Colonic mucosa (tissue), 4 donors: Measurements from ENCODE around the gene KPNA6. TPM values are rescaled to one million over a fixed set of nuclear protein-coding genes. Genes with fewer than 3 reads are reported as not detected.

Source experiments
- DNase-seq: peaks from one replicate; pipeline ENCODE4 v3.0.0-alpha.2; 2020
- H3K27ac ChIP-seq: fragments of 200-600 bp; one replicate; pipeline ENCODE4 v1.8.0; 2021
- H3K27me3 ChIP-seq: fragments of 200-600 bp; one replicate; pipeline ENCODE4 v1.8.0; 2021
- H3K36me3 ChIP-seq: fragments of 200-600 bp; one replicate; pipeline ENCODE4 v1.8.0; 2021
- H3K4me1 ChIP-seq: fragments of 200-600 bp; one replicate; pipeline ENCODE4 v1.8.0; 2021; ENCODE audit warnings: mild to moderate bottlenecking
- H3K4me3 ChIP-seq: fragments of 200-600 bp; one replicate; pipeline ENCODE4 v1.8.0; 2021
- H3K9ac ChIP-seq, 2 donors: one replicate each; pipeline ENCODE4 v1.7.0; 2013; ENCODE audit warnings: control low read depth in 2 of 2, low read depth in 2 of 2, low read length in 2 of 2
- H3K9me3 ChIP-seq: fragments of 200-600 bp; one replicate; pipeline ENCODE4 v1.8.0; 2021
- intact Hi-C: fragments of 100-400 bp; cut with DNase I; formaldehyde crosslinking; loops from one replicate; pipeline ENCODE4 v1.14.1; 2022
- total RNA-seq, 2 donors: library from RNA; stranded (reverse); fragmentation: NEBNext Ultra II Directional in 1 of 2; extraction: Animal tissue kit (Norgen Biotek cat#: 25700) in 1 of 2; gene quantifications; one replicate each; pipeline ENCODE4 v1.2.1, GENCODE V29; 2021
- TF ChIP-seq, protein P1 (sequence below): fragments of 200-600 bp; IDR thresholded peaks from one replicate; pipeline ENCODE4 v1.8.0; 2022; ENCODE audit warnings: antibody characterized with exemption, mild to moderate bottlenecking
- donor health status: healthy.
- donor health status: DM: no; HTN: no; CAD: no.
- donor health status: DM: no; HTN: no; CAD: no.

Gene KPNA6
- total RNA-seq, 2 donors from 2014 or later = 56.7 to 66.9 TPM

DNA sequence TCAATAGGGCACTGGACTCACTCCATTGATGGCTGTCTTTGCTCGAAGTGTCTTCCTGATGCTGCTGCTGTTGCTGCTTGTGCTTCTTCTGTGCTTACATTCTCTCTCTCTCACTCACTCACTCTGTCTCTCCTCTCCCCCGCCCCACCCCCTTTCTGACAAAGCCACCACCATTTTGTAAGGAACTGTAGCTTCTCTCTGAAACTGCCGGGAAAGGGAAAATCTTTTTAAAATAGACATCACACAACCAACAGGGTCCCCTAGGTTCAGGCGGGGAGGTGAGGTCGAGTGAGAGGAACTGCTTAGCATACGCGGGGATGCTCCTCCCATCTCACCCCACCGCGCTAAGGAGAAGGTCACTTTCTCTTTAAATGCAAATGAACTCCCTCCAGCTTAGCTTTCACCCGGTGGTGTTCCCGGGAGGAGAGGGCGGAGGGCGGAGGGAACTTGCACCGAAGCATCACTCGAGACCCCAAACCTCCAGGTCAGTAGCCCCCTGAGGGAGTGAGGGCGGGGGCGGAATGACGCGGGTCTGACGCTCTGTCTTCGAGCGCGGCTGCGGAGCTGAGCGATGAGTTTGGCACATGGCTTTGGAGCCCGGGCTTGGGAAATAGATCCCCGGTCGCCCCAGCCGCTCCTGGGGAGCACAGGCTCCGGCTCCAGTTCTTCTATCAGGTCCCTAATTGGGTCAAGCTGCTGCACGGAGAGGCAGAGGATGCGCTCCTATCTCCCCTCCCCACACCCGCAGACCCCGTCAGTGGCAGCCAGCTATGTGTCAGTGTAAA, 92.6 kb downstream of the KPNA6 start, which contains the start of gene CCDC28B:
CCDC28B (plus strand) TSS at position 370 of the 785 bp plus-strand sequence. CDS start 1,341 bp downstream, outside the sequence.
- Histone ChIP-seq H3K36me3 (peaks cover 10% of the 10 kb centered on the region), H3K4me1 (peaks cover 3% of the 10 kb centered on the region), H3K27me3 (no peaks in the 10 kb centered on the region), H3K9me3 (no peaks in the 10 kb centered on the region), H3K4me3 (peak within 1 kb of the TSS; percentile 60), H3K27ac (peak within 1 kb of the TSS; percentile 69), H3K9ac (peak within 1 kb of the TSS; percentile 65 to 67)
- peak; percentile 64 for DNase-seq
- TF ChIP-seq, protein P1, sequence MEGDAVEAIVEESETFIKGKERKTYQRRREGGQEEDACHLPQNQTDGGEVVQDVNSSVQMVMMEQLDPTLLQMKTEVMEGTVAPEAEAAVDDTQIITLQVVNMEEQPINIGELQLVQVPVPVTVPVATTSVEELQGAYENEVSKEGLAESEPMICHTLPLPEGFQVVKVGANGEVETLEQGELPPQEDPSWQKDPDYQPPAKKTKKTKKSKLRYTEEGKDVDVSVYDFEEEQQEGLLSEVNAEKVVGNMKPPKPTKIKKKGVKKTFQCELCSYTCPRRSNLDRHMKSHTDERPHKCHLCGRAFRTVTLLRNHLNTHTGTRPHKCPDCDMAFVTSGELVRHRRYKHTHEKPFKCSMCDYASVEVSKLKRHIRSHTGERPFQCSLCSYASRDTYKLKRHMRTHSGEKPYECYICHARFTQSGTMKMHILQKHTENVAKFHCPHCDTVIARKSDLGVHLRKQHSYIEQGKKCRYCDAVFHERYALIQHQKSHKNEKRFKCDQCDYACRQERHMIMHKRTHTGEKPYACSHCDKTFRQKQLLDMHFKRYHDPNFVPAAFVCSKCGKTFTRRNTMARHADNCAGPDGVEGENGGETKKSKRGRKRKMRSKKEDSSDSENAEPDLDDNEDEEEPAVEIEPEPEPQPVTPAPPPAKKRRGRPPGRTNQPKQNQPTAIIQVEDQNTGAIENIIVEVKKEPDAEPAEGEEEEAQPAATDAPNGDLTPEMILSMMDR = no peak
- intact Hi-C loops = no loop called here

DNA sequence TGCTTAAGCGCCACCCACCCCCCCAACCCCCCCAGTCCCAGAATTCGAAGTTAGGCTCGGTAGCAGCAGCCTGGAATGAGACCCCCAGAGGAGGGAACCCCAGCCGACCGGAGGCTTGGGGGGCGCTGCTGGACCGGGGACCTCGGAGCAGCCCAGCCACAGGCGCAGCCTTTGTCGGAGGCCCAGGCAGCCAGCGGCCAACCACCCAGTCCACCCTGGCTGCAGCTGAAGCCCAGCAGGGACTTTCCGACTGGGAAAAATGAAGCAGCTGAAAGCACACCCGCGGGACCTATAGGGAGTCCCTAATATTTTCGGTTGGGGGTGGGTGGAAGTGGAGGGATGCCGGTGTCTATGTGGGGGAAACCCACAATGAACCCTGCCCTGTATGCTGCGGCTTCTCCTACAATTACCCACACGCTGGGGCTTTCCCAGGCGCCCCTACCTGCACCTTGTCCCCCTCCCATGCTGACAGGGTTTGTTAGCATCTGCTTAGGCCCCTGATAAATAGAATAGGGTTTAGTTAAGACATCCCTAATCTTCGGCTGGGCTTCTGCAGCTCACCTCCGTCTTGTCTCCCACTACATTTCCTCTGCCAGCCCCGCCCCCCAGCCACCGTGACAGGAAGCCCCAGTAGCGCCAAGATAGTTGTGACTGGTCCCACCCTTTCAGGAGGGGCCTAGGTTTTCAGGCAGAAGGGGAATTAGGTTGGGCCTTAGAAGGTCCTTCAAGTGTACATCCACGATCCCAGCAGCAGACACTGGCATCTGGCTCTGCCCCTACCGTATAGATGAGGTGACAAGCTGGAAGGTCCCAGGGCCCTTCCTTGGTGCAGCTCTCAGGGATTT, 93.4 kb downstream of the KPNA6 start:
- no peaks in the 10 kb centered on the region for H3K9me3 ChIP-seq
- TF ChIP-seq, protein P1 = no peak
- peak; percentile 80 for DNase-seq
- intact Hi-C loops = no loop called here
- no peaks in the 10 kb centered on the region for H3K27me3 ChIP-seq
- H3K4me1 ChIP-seq = peaks cover 3% of the 10 kb centered on the region
- H3K27ac ChIP-seq = peak overlapping the region; percentile 69
- peak overlapping the region; percentile 60 for H3K4me3 ChIP-seq
- H3K36me3 ChIP-seq = peaks cover 4% of the 10 kb centered on the region
- H3K9ac ChIP-seq = peak overlapping the region; percentile 65 to 67

DNA sequence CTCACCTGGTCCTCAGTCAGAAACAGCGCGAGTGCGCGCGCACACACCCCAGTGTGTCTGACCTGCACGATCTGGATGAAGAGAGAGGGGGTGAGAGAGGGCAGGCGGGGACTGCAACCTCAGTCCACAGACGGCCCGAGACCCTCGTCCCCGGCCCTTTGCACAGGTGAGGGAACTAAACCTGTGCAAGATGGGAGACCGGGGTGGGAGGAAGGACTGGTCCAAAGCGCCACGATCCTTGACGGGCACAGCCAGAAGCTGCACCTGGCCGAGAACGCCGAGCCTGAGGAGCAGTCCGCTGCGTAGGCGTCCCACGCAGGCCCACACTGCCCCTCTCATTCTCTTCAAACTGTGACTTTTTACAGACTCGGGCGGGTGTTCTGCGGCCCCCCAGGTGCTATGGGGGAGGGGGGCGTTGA, 97.1 kb downstream of the KPNA6 start:
- Histone ChIP-seq H3K4me3 (peak overlapping the region; percentile 72), H3K9ac (peak overlapping the region; percentile 88 to 98), H3K27ac (no peak overlapping the region), H3K36me3 (no peaks in the 10 kb centered on the region), H3K9me3 (no peaks in the 10 kb centered on the region), H3K27me3 (no peaks in the 10 kb centered on the region), H3K4me1 (peaks cover 14% of the 10 kb centered on the region)
- DNase-seq = peak; percentile 46
- TF ChIP-seq, protein P1 = no peak
- intact Hi-C loops = no loop called here

DNA sequence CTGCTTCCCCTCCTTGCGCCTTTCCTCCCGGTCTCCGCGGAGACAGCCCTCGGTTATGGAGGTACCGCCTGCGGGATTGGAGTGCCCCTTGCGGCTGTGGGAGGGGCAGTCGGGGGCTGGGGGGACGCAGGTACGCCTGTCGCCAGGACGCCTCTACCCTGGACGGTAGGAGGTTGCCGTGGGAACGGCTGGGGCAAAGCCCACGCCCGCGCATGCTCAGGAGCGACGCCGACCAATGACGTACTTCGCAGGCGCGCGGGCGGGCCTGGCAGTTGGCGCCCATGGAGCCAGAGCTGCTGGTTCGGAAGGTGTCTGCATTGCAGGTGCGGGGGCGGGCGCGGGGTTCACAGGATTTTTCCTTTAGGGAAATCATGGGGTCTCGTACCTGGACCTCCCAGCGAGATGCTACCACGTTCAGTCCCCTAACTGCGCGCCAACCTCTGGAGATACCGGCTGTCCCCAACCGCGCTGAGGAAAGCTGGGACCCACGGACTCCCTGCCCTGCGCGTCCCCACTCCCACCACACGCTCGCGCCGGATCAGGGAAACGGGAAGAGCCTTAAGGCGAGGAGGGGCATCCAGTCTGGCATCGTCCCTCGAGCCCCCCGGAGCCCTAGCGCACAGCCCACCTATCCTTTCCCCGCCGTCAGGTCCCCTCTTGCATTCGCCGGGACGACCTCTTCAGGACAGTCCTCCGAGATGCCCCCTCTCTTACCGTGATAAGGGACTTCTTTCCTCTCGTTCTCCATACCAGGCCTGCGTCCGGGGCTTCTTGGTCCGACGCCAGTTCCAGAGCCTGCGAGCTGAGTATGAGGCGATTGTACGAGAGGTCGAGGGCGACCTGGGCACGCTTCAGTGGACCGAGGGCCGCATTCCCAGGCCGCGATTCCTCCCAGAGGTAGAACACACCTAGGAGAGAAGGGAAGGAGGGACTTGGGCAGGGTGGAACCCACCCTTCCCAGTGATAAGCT, 97.8 kb downstream of the KPNA6 start, which contains the start of gene IQCC:
IQCC (plus strand) TSS at position 271 of the 970 bp plus-strand sequence; CDS start at position 282, 11 bp downstream.
- peak; percentile 91 for DNase-seq

More for the DNA sequence above, 97.8 kb downstream of the KPNA6 start, which contains the start of gene IQCC:
- TF ChIP-seq, protein P1 = no peak
- Histone ChIP-seq H3K4me3 (peak within 1 kb of the TSS; percentile 72), H3K27ac (no peak within 1 kb of the TSS), H3K36me3 (no peaks in the 10 kb centered on the region), H3K9ac (peak within 1 kb of the TSS; percentile 88 to 98), H3K9me3 (no peaks in the 10 kb centered on the region), H3K27me3 (no peaks in the 10 kb centered on the region), H3K4me1 (peaks cover 14% of the 10 kb centered on the region)
- intact Hi-C loops = no loop called here
